ENCODE results near the gene HGFAC.
A peak's percentile ranks its signal among the peaks of the same experiment; 100 is the strongest.

HGFAC gene

DNA sequence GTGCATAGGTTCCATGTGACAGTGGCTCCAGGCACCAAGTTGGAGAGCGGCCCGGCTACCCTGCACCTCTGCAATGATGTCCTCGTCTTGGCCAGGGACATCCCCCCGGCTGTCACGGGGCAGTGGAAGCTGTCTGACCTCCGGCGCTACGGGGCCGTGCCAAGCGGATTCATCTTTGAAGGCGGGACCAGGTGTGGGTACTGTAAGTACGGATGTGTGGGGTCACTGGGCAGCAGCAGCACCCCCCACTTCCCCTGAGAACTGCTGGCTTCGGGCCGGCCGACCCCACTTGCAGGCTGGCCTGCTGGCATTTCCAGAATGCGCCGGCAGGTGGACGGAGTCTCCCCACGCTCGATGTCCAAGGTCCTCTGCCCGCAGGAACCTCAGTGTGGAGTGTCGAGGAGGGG is 34.6 kb downstream of the HGFAC start:
- no peak overlapping the region for H3K4me3 ChIP-seq (replicated peaks; ENCODE audit: low read depth, low read length)
- DNase-seq (ENCODE audit: low read depth): no peak
- TF ChIP-seq, protein P1, sequence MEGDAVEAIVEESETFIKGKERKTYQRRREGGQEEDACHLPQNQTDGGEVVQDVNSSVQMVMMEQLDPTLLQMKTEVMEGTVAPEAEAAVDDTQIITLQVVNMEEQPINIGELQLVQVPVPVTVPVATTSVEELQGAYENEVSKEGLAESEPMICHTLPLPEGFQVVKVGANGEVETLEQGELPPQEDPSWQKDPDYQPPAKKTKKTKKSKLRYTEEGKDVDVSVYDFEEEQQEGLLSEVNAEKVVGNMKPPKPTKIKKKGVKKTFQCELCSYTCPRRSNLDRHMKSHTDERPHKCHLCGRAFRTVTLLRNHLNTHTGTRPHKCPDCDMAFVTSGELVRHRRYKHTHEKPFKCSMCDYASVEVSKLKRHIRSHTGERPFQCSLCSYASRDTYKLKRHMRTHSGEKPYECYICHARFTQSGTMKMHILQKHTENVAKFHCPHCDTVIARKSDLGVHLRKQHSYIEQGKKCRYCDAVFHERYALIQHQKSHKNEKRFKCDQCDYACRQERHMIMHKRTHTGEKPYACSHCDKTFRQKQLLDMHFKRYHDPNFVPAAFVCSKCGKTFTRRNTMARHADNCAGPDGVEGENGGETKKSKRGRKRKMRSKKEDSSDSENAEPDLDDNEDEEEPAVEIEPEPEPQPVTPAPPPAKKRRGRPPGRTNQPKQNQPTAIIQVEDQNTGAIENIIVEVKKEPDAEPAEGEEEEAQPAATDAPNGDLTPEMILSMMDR (IDR thresholded peaks at IDR 0.05; ENCODE audit: low read length, missing control alignments): no peak

DNA sequence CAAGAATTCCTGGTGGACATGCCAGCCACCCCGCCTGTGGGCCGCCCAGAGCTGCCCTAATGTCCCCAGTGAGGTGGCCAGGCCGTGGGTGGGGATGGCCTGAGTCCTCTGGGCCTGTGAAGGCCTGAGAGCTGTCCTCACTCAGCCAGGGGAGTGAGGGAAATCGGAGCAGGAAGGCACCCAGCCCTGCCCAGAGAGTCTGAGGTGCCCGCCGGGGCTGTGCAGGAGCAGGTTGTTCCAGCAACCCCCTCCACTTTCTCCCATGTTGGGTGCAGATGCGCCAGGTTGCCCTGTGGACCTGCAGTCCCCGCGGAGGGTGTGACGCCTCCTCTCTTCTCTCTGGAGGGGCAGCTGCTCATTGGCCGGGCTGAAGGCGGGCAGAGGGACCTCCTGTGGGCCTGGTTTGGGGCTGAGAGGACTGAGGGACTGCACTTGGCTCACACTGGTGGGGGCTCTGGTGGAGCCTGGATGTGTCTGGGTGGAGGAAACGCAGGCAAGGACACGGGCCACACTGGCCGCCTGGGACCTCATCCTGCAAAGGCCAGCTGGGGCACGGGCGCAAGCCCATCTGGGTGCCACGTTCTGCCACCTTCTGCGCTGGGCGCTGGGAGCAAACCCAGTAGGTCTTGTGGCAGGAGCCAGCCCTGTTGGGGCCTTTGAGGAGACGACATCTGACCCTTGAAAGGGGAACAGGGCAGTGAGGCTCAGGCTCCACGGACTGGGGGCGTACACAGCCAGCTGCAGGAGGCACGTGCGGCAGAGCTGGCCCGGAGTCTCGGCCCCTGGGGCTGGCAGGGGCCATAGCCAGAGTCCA is 35.4 kb downstream of the HGFAC start:
- no peak for DNase-seq (ENCODE audit: low read depth)
- no peak overlapping the region for H3K4me3 ChIP-seq (replicated peaks; ENCODE audit: low read depth, low read length)
- TF ChIP-seq, protein P1 (IDR thresholded peaks at IDR 0.05; ENCODE audit: low read length, missing control alignments): no peak

DNA sequence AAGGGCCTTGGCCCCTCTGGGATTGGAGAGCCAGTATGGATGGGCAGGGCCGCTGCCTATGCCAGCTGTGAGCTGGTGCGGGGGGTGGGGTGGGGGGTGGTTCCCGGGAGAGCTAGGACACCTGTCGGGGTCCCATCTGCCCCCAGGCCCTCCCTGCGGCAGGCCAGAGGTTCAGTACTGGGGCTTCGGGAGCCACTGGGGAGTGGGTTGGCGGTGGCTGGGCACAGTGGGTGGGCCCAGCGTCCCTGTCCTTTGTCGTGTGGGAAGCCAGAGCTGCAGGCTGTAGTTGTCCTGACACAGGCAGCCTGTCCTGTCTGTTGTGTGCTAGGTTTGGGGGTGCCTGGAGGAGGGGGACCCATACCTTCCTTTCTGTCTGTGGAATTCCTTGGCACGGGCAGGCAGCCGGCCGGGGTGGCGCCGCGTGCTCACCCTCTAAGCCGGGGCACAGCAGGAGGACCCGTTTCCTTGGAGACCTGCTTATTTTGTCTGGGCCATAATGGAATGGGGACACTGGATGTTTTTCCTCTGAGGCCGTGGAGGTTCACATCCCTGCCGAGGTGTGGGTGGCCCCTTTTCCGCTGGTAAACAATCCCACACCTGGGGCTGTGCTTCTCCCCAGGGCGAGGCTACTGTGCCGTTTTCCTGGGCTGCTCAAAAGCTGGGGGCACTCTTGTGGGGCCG is 36.1 kb downstream of the HGFAC start:
- TF ChIP-seq, protein P1 (IDR thresholded peaks at IDR 0.05; ENCODE audit: low read length, missing control alignments): no peak
- DNase-seq (ENCODE audit: low read depth): no peak
- H3K4me3 ChIP-seq (replicated peaks; ENCODE audit: low read depth, low read length): no peak overlapping the region

DNA sequence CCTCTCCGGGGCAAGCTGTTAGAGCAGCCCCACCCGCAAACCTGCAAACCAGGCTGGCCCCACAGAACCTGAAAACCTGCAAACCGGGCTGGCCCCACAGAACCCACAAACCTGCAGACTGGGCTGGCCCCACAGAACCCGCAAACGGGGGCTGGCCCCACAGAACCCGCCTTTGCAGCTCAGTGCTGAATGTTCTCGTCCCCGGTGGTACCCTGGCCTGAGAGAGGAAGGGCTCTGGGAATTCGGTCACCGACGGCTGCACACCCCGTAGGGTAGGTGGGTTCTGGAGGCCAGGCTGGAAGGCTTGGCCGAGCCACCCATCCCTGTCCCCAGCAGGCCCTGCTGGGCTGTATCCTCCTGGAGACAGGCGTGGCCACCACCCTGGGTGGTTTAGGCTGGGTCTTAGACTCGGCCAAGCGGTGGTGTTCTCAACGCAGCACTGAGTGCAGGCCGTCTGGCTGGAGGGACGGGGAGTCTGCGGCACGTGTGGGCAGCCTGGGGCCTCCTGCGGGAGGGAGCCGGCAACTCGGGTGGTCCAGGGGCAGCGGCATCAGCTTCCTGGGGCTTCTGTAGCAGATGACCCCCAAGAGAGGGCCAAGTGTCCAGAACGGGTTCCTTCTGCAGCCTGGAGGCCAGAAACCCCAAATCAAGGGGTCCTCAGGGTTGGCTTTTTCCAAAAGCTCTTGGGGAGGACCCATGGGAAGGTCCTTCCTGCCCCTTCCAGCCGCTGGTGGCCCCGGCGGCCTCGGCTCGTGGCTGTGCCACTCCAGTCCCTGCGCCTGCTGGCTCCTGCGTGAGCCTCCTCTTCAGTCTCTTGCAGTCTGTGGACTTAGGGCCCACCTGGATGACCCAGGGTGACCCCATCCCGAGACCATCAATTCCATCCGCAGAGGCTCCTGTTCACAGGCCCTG is 36.9 kb downstream of the HGFAC start:
- no peak for DNase-seq (ENCODE audit: low read depth)
- H3K4me3 ChIP-seq (replicated peaks; ENCODE audit: low read depth, low read length): no peak overlapping the region
- TF ChIP-seq, protein P1 (IDR thresholded peaks at IDR 0.05; ENCODE audit: low read length, missing control alignments): no peak

DNA sequence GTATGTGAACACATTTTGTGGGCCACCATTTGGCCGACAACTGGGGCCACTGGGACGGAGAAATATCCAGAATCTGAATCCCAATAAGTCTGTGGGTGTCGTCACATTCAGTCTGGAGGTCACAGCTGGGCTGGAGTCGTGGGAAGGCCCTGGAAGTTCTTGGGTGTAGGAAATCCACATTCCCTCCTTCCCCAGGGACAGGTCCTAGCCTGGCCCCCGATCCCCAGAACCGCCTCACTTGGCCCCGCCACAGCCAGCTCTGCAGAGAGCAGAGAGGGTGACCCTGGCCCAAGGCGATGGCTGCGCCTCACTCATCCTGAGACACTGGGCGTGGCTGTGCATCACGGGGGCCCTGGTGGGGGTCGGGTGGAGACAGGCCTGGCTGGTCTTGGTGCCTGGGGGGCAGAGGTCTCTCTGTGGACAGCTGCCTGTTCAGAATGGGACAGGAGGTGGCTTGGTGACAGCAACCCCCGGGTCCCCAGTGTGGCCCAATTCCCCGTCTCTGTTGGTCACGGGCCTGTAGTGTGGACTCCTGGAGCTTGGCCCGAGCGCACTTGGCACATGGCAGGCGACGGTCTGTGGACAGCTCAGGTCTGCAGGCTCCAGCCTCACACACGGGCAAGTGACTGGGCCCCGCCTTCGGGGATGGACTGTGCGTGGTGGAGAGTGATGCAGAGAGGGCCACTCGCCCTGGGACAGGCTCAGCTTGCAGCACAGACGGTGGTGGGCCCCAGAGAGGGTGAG is 37.8 kb downstream of the HGFAC start:
- no peak for DNase-seq (ENCODE audit: low read depth)
- H3K4me3 ChIP-seq (replicated peaks; ENCODE audit: low read depth, low read length): no peak overlapping the region
- TF ChIP-seq, protein P1 (IDR thresholded peaks at IDR 0.05; ENCODE audit: low read length, missing control alignments): no peak

DNA sequence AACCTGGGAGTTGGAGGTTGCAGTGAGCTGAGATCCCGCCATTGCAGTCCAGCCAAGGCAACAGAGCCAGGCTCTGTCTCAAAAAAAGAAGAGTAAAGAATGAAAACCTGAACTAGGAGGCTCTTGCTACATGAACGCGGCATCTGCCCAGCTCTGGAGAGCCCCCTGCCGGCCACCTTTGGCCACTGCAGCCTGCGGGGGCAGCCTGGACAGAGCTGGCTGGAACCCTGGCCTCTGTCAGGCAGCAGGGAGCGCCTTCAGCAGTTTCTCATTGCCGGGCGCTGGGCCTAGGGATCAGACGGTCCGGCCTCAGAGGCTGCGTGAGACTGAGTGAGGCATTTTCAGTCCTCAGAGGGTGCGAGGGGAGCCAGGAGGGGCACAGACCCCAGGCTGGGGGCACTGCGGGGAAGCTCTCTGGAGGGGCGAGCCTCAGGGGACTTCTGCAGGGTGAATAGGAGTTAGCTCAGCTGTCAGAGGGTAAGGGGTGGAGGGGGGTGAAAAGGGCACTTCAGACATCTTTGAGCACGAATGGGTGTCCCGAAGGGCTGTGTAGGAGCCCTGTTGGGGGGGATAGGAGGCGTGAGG is 38.9 kb downstream of the HGFAC start:
- TF ChIP-seq, protein P1 (IDR thresholded peaks at IDR 0.05; ENCODE audit: low read length, missing control alignments): peak; percentile 98
- DNase-seq (ENCODE audit: low read depth): peak; percentile 75
- H3K4me3 ChIP-seq (replicated peaks; ENCODE audit: low read depth, low read length): no peak overlapping the region

Data from fibroblast of pulmonary artery (primary cell).